HG02798 (cell line): ENCODE measurements around the gene USP34.
"Not testable (repeated sequence)": the region's sequence is repeated elsewhere in the genome, so short reads cannot be mapped to it uniquely, and the experiment has no call there.

ENCODE experiments used
- ATAC-seq: cut with Tn5 transposase; IDR thresholded peaks from one replicate; pipeline ENCODE4 v1.9.1; 2021; ENCODE audit warnings: mild to moderate bottlenecking; ENCODE audit not compliant: unreplicated experiment, poor library complexity

USP34 gene

DNA sequence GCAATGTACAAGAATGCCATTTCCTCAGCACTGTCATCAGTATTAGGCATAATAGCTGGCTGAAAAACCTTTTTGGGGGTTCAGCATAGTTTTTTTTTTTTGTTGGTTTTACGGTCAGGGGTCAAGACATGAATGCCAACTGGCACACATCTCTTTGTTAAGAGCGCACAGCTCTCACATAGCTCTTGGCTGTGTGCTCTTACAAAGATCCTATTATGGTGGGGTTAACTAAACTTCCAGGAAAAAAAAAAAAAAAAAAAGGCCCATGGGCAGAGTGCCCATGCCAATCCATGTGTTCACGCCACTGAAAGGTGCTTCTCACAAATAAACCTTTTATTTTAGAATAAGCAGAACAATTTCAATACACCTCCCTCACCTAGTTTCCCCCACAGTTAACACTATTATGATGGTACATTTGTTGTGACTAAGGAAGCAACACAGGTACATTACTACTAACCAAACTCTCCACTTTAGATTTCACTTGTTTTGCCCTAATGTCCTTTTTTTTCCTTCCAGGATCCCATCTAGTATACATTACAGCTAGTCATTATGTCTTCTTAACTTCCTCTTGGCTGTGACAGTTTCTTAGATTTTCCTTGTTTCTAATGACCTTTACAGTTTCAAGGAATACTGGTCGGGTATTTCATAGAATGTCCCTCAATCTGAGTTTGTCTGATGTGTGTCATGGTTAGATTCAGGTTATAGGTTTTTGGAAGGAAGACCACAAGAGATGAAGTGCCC is 252.6 kb downstream of the USP34 start:
- no peak for ATAC-seq

- no peak for ATAC-seq
These were observed 256.7 kb downstream of the USP34 start for GRCh38 chr2:61214171-61214570.

GRCh38 chr2:61210332-61210981 is 260.4 kb downstream of the USP34 start:
- ATAC-seq = no peak

DNA sequence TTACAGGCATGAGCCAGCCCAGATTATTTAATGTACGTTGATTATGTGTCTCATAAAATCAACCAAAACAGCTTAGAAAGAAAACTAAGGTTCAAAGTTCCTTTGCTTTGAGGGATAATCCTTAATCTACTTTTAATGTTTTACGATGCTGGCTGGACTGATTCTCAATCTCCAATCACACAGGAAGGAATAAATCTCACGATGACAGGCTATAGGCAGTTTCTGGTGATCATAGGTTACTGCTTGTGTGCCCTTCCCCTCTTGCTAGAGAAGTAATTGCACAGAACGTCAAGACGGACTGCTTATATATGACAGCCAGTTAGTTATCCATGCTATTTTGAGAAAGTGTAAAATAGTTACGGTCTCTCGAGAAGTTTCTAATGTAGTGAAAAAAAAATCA is 265.8 kb downstream of the USP34 start:
- ATAC-seq = no peak

GRCh38 chr2:61196671-61197070 is 274.2 kb downstream of the USP34 start:
- no peak for ATAC-seq

DNA sequence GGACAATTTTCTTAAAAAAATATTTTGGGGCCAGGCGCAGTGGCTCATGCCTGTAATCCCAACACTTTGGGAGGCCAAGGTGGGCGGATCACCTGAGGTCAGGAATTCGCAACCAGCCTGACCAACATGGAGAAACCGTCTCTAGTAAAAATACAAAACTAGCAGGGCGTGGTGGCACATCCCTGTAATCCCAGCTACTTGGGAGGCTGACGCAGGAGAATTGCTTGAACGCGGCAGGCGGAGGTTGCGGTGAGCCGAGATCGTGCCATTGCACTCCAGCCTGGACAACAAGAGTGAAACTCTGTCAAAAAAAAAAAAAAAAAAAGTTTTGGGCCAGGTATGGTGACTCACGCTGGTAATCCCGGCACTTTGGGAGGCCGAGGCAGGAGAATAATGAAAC is 276.2 kb downstream of the USP34 start:
- not testable (repeated sequence) for ATAC-seq

- no peak for ATAC-seq
These were observed 277.0 kb downstream of the USP34 start for GRCh38 chr2:61193670-61194561.

DNA sequence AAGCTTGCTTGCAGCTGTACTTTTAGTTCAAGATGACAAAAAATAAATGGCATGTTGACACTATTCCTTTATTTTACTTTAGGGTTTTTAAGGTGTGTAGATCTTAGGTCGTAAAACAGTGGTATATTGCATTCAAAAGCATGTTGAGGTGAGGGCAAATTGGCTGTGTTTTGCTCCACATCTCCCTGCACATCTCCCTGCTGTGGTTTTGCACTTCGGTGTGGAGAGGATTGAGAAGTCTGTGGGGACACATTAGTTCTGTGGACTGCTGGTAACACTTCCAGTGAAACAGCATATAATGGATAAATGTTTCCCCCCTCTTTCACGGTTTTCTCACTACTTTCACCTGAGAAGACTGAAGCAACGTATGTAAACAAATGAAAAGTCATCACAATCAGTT is 283.8 kb downstream of the USP34 start:
- no peak for ATAC-seq

- ATAC-seq = no peak
These were observed 285.6 kb downstream of the USP34 start for GRCh38 chr2:61185231-61185728.

- no peak for ATAC-seq
These were observed 286.6 kb downstream of the USP34 start for GRCh38 chr2:61184263-61184662.

- no peak for ATAC-seq
These were observed 287.1 kb downstream of the USP34 start for GRCh38 chr2:61183795-61184194.

DNA sequence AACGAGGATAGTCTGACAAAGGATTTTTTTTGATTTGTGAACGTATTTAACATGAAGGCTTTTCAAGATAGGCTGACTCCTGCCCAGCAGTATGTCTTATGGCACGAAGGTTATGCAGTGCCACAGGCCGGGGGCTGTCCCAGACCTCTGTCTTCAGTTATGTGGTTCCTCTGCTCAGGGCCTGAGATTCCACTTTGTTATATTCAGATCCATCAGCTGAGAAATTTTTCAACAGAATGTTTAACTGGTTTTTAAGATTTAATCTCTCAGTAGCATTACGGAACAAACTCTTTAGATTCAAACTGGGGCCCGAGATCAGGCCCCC is 288.9 kb downstream of the USP34 start:
- ATAC-seq = no peak

DNA sequence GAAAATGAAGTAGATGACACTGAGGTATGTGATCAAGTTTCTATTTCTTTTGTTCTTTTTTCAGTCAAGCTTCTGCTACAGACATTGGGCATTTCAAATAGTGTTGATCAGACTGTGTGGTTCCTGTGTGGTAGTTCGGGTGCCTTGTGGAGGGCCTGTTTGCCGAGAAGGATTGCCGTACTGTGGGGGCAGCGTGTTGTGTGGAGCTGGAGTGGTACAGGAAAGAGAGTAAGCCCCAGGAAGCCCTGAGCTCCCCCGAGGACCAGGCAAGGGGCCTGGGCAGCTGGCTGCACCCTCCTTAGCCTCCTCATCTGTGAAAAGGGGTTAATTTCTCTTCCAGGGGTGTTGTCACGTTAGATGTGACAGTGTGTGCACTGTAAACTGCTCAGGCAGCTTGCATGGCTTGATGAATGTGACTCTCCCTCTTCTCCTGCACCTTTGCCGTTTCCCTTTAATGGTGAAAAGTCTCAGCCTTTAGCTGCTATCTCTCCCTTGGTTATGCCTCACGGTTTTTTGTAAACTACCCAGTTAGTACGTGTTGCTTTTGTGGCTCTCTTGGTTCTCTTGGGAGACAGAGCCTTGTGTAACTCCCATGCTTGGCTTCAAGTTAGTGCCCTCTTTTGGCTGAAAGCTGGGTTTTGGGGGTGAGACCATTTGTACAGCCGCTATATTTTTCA is 289.4 kb downstream of the USP34 start:
- no peak for ATAC-seq

- no peak for ATAC-seq
These were observed 290.2 kb downstream of the USP34 start for GRCh38 chr2:61180686-61181085.

DNA sequence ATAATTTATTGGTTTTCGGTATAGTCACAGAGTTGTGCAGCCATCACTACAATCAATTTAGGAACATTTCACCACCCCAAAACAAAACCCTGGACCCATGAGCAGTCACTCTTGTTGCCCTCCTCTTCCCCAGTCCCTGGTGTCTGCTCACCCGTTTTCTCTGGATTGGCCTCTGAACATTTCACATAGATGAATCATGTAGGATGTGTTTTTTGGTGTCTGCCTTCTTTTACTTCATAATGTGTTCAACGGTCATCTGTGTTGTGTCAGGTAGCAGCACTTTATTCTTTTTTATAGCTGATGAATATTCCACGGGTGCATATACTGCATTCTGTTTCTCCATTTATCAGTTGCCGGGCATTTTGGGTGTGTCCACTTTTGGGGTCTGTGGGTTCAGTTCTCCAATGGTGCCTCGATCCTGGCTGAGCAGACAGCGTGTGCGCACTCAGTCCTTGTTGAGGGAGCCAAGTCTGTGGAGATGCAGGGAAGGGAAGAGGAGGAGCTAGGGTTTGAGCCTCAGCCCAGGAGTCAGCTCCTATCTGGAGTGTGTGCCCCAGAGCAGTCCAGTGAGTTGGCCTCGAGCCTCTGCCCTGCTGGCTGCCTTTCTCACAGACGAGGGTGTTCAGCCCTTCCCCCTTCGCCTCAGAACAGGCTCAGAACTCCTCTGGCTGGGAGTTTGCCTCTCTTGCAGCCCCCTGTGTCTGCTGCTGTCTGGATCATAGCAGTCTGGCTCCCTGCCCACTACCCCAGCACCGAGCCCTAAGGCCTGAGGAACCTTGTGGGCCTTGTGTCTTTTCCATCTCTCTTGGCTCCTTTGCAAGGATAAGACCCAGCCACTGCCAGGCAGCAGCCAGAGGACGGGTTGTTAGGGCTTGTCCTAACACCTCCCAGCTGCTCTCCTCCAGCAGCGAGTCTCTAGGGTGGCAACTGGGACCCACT is 290.9 kb downstream of the USP34 start:
- no peak for ATAC-seq

DNA sequence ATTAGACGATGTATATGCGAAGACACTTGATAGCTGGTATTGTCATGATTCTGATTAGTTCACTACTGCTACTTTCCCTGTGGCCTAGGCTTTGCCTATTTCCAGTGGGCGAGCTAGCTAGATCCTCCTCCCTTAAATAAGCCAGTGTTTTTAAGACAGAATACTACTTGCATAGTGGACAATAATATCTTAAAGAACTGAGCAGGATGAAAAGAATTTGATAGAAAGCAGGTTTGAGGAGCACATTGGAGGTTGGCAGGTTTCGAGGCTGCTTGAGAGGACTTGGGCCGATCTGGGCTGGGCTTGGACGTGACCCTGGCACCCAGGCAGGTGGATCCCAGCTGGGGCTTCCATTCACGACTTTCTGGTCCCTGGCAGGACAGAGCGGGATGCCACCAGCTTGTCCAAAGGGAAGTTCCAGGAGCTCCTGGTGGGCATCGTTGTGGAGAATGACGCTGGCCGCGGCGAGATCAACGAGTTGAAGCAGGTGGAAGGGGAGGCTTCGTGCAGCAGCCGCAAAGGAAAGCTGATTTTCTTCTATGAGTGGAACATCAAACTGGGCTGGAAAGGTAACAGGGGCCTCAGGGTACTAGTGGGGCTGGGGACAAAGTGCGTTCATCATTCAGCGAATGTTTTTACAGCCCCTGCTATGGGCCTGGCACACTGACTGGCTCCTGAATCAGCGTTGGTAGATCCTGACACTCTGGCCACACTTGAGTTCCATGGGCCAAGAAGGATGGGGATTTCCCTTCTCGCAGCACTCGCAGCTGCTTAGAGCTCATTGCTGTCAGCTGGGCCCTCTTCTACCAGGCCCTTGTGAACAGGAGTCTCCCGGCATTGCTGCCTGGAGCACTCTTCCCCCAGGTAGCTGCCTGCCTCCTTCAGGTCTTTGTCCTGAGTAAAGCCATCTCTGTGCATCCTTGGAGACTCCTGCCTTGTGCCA is 292.0 kb downstream of the USP34 start:
- peak; percentile 17 for ATAC-seq

GRCh38 chr2:61177727-61178549 is 292.9 kb downstream of the USP34 start:
- ATAC-seq = peak; percentile 24
